Epithelial cell of umbilical artery (primary cell): ENCODE results near the gene GLT6D1. TPM values are rescaled to one million over a fixed set of nuclear protein-coding genes. Genes with fewer than 3 reads are reported as not detected.

Experiments used
- total RNA-seq: library from RNA; depleted of rRNA; stranded (reverse); fragments of >200 nt; gene quantifications from 2 replicates; pipeline ENCODE4 v1.2.3, GENCODE V29; 2014

GLT6D1 gene
- total RNA-seq: not detected in 2 replicates

GRCh38 chr9:135639196-135639595 lies at the start of gene GLT6D1:
Gene GLT6D1, minus strand, starts transcription at chr9:135639540. Its CDS starts 353 bp downstream, at chr9:135639187.

GRCh38 chr9:135662758-135663450 lies 23.6 kb upstream of the GLT6D1 start, which contains the start of gene LCN9:
Gene LCN9, plus strand, starts transcription at chr9:135663309. Its CDS starts 13 bp downstream, at chr9:135663322.

Other genes with a start within 250 kb of the GLT6D1 start
- gene PPP1R26, start 159.8 kb downstream of the GLT6D1 start, total RNA-seq: 14.7 and 15.6 TPM in 2 replicates
- 14.7 and 16.6 TPM in 2 replicates for gene MRPS2, start 138.9 kb downstream of the GLT6D1 start, total RNA-seq
- not detected in 2 replicates for gene LCN1, start 118.1 kb downstream of the GLT6D1 start, total RNA-seq
- gene OBP2A, start 93.4 kb downstream of the GLT6D1 start, total RNA-seq: not detected in 2 replicates
- gene PAEP, start 77.8 kb downstream of the GLT6D1 start, total RNA-seq: not detected in 2 replicates
- not detected in 2 replicates for gene LCN9, start 23.8 kb upstream of the GLT6D1 start, total RNA-seq
- not detected in 2 replicates for gene SOHLH1, start 59.9 kb upstream of the GLT6D1 start, total RNA-seq
- not detected in 2 replicates for gene KCNT1, start 62.6 kb upstream of the GLT6D1 start, total RNA-seq